ENCODE data around the gene STPG3. TPM values are rescaled to one million over a fixed set of nuclear protein-coding genes. Genes with fewer than 3 reads are reported as not detected.

STPG3 gene
- total and polyA plus RNA-seq, 2 of the 13 experiments (the other 11 are each of a cell fraction or from before 2014, with no cell fraction given), result not detected

DNA sequence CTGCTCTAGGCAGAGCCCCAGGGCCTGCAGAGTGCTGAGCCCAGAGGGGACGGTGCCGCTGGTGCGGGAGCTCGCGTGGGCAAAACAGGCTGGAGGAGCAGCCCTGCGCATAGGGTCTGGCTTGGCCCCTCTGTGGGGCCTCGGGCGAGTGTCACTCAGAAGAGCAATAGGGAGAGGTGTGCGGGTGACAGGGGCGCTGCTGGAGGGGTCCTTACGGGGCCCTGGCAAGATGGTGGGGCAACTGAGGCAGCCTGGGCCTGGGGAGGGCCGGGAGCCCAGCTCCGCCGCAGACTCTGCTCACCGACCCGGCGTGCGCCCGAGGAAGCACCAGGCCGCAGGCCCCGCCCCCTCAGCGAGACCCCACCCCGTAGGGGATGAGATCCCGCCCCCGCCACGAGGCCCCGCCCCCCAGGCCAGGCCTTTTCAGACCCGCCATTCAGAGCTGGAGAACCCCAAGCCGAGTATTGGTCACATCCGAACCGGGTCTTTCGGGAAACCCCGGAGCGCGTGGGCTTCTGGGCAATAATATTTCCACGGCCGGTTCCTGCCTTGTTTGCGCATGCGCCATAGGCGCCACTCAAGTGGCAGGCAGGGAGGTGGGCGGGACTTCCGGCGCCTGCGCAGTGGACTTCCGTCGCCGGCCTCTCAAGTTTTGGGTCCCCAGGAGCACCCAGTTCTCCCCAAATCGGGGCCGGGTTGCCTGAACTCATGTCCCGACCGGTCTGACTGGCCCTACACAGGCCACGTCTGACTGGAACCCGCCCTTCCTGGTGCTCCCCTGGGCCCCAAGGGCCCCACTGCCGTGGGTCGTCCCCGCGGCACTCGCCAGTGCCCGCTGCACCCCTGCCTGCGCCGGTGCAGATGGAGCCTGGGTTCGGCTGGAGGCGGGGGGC is 27.8 kb upstream of the STPG3 start (continued):
- TF ChIP-seq, protein P1, sequence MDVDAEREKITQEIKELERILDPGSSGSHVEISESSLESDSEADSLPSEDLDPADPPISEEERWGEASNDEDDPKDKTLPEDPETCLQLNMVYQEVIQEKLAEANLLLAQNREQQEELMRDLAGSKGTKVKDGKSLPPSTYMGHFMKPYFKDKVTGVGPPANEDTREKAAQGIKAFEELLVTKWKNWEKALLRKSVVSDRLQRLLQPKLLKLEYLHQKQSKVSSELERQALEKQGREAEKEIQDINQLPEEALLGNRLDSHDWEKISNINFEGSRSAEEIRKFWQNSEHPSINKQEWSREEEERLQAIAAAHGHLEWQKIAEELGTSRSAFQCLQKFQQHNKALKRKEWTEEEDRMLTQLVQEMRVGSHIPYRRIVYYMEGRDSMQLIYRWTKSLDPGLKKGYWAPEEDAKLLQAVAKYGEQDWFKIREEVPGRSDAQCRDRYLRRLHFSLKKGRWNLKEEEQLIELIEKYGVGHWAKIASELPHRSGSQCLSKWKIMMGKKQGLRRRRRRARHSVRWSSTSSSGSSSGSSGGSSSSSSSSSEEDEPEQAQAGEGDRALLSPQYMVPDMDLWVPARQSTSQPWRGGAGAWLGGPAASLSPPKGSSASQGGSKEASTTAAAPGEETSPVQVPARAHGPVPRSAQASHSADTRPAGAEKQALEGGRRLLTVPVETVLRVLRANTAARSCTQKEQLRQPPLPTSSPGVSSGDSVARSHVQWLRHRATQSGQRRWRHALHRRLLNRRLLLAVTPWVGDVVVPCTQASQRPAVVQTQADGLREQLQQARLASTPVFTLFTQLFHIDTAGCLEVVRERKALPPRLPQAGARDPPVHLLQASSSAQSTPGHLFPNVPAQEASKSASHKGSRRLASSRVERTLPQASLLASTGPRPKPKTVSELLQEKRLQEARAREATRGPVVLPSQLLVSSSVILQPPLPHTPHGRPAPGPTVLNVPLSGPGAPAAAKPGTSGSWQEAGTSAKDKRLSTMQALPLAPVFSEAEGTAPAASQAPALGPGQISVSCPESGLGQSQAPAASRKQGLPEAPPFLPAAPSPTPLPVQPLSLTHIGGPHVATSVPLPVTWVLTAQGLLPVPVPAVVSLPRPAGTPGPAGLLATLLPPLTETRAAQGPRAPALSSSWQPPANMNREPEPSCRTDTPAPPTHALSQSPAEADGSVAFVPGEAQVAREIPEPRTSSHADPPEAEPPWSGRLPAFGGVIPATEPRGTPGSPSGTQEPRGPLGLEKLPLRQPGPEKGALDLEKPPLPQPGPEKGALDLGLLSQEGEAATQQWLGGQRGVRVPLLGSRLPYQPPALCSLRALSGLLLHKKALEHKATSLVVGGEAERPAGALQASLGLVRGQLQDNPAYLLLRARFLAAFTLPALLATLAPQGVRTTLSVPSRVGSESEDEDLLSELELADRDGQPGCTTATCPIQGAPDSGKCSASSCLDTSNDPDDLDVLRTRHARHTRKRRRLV (CRISPR knock-in tag; IDR thresholded peaks at IDR 0.05), result no peak
- TF ChIP-seq, protein P2, sequence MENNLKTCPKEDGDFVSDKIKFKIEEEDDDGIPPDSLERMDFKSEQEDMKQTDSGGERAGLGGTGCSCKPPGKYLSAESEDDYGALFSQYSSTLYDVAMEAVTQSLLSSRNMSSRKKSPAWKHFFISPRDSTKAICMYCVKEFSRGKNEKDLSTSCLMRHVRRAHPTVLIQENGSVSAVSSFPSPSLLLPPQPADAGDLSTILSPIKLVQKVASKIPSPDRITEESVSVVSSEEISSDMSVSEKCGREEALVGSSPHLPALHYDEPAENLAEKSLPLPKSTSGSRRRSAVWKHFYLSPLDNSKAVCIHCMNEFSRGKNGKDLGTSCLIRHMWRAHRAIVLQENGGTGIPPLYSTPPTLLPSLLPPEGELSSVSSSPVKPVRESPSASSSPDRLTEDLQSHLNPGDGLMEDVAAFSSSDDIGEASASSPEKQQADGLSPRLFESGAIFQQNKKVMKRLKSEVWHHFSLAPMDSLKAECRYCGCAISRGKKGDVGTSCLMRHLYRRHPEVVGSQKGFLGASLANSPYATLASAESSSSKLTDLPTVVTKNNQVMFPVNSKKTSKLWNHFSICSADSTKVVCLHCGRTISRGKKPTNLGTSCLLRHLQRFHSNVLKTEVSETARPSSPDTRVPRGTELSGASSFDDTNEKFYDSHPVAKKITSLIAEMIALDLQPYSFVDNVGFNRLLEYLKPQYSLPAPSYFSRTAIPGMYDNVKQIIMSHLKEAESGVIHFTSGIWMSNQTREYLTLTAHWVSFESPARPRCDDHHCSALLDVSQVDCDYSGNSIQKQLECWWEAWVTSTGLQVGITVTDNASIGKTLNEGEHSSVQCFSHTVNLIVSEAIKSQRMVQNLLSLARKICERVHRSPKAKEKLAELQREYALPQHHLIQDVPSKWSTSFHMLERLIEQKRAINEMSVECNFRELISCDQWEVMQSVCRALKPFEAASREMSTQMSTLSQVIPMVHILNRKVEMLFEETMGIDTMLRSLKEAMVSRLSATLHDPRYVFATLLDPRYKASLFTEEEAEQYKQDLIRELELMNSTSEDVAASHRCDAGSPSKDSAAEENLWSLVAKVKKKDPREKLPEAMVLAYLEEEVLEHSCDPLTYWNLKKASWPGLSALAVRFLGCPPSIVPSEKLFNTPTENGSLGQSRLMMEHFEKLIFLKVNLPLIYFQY (CRISPR knock-in tag; IDR thresholded peaks at IDR 0.05; ENCODE audit: borderline replicate concordance), result no peak
- TF ChIP-seq, protein P3, sequence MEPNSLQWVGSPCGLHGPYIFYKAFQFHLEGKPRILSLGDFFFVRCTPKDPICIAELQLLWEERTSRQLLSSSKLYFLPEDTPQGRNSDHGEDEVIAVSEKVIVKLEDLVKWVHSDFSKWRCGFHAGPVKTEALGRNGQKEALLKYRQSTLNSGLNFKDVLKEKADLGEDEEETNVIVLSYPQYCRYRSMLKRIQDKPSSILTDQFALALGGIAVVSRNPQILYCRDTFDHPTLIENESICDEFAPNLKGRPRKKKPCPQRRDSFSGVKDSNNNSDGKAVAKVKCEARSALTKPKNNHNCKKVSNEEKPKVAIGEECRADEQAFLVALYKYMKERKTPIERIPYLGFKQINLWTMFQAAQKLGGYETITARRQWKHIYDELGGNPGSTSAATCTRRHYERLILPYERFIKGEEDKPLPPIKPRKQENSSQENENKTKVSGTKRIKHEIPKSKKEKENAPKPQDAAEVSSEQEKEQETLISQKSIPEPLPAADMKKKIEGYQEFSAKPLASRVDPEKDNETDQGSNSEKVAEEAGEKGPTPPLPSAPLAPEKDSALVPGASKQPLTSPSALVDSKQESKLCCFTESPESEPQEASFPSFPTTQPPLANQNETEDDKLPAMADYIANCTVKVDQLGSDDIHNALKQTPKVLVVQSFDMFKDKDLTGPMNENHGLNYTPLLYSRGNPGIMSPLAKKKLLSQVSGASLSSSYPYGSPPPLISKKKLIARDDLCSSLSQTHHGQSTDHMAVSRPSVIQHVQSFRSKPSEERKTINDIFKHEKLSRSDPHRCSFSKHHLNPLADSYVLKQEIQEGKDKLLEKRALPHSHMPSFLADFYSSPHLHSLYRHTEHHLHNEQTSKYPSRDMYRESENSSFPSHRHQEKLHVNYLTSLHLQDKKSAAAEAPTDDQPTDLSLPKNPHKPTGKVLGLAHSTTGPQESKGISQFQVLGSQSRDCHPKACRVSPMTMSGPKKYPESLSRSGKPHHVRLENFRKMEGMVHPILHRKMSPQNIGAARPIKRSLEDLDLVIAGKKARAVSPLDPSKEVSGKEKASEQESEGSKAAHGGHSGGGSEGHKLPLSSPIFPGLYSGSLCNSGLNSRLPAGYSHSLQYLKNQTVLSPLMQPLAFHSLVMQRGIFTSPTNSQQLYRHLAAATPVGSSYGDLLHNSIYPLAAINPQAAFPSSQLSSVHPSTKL (CRISPR knock-in tag; IDR thresholded peaks at IDR 0.05), result no peak
- no peak for TF ChIP-seq ZNF564 (CRISPR knock-in tag; IDR thresholded peaks at IDR 0.05)
- no peak for TF ChIP-seq MTA3 (CRISPR knock-in tag; IDR thresholded peaks at IDR 0.05)
- no peak for TF ChIP-seq CEBPG (CRISPR knock-in tag; IDR thresholded peaks at IDR 0.05)
- TF ChIP-seq, protein P4, sequence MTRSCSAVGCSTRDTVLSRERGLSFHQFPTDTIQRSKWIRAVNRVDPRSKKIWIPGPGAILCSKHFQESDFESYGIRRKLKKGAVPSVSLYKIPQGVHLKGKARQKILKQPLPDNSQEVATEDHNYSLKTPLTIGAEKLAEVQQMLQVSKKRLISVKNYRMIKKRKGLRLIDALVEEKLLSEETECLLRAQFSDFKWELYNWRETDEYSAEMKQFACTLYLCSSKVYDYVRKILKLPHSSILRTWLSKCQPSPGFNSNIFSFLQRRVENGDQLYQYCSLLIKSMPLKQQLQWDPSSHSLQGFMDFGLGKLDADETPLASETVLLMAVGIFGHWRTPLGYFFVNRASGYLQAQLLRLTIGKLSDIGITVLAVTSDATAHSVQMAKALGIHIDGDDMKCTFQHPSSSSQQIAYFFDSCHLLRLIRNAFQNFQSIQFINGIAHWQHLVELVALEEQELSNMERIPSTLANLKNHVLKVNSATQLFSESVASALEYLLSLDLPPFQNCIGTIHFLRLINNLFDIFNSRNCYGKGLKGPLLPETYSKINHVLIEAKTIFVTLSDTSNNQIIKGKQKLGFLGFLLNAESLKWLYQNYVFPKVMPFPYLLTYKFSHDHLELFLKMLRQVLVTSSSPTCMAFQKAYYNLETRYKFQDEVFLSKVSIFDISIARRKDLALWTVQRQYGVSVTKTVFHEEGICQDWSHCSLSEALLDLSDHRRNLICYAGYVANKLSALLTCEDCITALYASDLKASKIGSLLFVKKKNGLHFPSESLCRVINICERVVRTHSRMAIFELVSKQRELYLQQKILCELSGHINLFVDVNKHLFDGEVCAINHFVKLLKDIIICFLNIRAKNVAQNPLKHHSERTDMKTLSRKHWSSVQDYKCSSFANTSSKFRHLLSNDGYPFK (CRISPR knock-in tag; IDR thresholded peaks at IDR 0.05; ENCODE audit: borderline replicate concordance), result peak; percentile 50; the same call in 1 of the 2 replicates
- TF ChIP-seq PITX1 (CRISPR knock-in tag; IDR thresholded peaks at IDR 0.05), result no peak
- TF ChIP-seq ETV5 (CRISPR knock-in tag; IDR thresholded peaks at IDR 0.05; ENCODE audit: borderline replicate concordance), result no peak
- TF ChIP-seq, protein P5, sequence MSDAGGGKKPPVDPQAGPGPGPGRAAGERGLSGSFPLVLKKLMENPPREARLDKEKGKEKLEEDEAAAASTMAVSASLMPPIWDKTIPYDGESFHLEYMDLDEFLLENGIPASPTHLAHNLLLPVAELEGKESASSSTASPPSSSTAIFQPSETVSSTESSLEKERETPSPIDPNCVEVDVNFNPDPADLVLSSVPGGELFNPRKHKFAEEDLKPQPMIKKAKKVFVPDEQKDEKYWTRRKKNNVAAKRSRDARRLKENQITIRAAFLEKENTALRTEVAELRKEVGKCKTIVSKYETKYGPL (CRISPR knock-in tag; IDR thresholded peaks at IDR 0.05), result no peak
- TF ChIP-seq ZKSCAN1 (IDR thresholded peaks at IDR 0.05; ENCODE audit: low read length), result no peak

Data from HepG2 (cell line).